HG02642 (cell line): ENCODE results near the gene TAS1R3.

Source experiments
- ATAC-seq: cut with Tn5 transposase; IDR thresholded peaks from one replicate; pipeline ENCODE4 v1.9.1; 2021; ENCODE audit warnings: mild to moderate bottlenecking; ENCODE audit not compliant: unreplicated experiment, poor library complexity

Gene TAS1R3

DNA sequence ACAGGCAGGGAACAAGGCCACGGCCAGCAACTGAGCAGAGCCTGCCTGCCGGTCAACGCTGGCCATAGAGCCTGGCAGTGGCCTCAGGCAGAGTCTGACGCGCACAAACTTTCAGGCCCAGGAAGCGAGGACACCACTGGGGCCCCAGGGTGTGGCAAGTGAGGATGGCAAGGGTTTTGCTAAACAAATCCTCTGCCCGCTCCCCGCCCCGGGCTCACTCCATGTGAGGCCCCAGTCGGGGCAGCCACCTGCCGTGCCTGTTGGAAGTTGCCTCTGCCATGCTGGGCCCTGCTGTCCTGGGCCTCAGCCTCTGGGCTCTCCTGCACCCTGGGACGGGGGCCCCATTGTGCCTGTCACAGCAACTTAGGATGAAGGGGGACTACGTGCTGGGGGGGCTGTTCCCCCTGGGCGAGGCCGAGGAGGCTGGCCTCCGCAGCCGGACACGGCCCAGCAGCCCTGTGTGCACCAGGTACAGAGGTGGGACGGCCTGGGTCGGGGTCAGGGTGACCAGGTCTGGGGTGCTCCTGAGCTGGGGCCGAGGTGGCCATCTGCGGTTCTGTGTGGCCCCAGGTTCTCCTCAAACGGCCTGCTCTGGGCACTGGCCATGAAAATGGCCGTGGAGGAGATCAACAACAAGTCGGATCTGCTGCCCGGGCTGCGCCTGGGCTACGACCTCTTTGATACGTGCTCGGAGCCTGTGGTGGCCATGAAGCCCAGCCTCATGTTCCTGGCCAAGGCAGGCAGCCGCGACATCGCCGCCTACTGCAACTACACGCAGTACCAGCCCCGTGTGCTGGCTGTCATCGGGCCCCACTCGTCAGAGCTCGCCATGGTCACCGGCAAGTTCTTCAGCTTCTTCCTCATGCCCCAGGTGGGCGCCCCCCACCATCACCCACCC, at the start of gene TAS1R3:
Gene TAS1R3 (plus strand): TSS at position 213 of the 898 bp plus-strand sequence. CDS start 66 bp downstream, at position 279.
- no peak for ATAC-seq

DNA sequence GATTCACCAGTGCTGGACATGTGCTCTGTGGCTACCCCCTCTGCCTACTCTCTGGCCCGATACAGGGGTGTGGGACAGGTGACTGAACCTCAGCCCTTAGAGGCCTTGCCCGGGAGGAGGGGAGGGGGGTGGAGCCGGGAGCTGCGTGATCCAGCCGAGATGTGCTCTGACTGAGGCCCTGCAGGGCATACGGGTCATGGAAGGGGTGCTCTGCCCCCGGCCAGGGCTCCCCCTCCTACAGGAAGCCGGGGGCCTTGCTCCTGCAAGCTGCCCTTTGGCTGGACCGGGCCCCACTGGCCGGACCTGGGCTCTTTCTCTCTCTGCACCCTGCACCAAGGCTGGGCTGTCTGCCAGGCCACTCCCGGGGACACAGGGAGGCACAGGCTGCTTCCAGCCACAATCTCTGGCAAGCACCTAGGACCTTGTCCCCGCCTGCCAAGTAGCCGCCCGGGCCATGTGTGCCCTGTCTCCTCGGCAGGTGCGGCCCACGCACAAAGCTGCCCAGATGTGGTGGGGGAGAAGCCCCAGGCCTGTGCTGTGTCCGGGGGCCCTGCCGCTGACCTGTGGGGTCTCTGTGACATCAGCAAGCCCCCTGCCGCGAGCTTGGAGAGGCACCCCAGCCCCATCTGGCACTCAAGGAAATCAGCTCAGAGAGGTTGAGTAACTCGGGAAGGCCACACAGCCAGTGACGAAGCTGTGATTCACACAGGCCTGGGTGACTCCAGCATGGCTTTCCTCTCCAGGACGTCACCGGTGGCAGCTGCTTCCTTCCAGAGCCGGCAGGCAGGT, 49.4 kb upstream of the TAS1R3 start:
- ATAC-seq, result no peak

DNA sequence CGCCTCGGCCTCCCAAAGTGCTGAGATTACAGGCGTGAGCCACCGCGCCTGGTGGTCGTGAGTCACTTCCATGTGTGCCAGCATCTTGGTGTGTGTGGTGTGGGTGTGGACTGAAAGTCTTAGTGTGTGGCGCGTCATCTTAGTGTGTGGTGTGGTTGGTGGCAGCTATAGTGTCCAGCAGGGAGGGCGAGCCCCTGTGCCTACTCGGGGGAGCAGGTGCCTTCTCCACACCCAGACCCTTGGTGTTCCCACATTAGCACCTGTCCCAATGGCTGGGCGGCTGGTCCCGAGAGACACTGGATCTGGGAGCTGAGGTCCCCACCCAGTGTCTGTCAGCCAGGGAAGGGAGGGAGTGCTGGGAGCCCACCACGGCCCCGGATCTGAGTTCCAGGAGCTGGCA, 48.1 kb upstream of the TAS1R3 start:
- no peak for ATAC-seq

DNA sequence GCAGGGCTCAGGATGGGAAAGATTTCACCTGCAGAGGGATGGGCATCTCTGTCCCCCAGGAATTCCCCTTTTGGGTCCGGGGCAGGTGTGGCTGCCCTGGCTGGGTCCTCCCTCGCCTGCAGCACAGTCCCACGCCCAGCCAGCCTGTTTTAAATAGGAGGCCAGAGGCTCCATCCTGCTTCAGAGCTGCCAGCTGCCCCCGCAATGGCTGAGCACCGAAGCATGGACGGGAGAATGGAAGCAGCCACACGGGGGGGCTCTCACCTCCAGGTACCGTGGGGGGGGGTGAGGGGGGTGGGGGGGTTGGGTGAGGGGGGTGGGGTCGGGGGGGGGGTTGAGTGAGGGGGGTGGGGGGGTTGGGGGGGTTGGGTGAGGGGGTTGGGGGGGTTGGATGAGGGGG, 47.3 kb upstream of the TAS1R3 start:
- ATAC-seq, result no peak

DNA sequence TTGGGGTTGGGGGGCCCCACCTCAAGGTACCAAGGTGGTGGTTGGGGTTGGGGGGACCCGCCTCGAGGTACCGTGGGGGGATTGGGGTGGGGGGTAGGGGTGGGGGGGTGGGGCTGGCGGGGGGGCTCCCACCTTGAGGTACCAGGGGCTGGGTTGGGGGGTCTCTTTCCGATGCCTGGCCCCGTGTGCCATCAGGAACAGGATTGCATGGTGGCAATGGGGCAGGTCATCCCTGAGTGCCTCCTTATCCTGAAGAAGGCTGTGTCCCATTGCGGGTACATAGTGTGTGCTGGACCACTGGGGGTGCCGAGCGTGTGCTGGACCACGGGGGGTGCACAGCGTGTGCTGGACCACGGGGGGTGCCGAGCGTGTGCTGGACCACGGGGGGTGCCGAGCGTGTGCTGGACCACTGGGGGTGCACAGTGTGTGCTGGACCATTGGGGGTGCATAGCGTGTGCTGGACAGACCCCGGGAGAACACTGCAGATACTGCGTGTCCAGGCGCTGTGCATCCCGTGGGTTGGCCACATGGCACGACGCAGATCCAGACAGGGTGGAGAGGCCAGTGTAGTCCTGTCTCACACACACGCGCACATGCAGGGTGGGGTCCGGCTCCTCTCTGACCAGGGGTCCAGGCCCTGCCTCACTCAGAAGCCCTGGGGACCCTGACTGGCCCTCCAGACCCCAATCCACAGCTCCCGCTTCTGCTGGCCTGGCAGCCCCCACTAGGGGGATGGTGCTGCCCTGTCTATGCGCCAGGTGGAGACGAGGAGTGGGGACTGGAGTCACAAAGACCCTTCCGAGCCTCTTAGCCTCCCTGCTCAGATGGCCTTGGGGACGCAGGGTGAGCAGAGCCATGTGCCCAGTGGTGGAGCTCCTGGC, 46.6 kb upstream of the TAS1R3 start:
- no peak for ATAC-seq

DNA sequence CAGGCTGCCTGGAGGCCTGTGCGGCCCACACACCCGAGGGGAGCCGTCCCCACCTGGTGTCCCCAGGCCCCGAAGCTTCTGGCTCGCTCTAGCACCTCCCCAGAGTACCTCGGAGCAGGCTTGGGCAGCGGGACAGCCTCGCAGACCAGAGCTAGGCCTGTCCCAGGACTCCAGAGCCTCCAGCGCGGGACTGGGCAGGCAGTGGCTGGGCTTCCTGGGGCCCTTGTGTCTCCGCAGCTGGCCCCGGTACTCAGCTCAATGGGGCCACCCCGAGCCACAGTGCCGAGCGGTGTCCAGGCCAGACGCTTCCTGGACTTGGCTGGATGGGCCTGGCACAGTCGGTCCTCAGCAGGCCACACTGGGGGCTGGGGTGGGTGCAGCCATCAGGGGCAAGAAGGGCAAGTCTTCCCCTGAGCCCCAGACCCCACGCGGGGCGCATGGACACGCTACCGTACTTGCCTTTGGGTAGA, 45.9 kb upstream of the TAS1R3 start:
- no peak for ATAC-seq

DNA sequence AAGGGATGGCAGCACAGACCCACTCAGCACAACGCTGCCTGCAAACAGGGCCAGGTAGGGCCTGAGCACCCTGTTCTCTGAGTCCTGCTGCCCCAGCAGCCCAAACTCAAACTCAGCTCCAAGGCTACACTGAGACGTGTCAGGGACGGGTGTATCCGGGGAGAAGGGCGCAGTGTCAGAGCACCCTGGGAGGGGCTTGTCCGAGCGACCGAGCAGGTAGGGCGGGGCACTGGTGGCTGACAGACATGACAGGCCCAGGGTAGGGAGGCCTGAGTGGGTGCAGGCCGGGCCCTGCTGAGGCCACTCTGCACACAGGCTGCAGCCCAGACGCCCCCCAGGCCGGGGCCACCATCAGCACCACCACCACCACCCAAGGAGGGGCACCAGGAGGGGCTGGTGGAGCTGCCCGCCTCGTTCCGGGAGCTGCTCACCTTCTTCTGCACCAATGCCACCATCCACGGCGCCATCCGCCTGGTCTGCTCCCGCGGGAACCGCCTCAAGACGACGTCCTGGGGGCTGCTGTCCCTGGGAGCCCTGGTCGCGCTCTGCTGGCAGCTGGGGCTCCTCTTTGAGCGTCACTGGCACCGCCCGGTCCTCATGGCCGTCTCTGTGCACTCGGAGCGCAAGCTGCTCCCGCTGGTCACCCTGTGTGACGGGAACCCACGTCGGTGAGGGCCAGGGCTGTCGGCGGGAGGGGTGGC, 45.3 kb upstream of the TAS1R3 start:
- no peak for ATAC-seq

DNA sequence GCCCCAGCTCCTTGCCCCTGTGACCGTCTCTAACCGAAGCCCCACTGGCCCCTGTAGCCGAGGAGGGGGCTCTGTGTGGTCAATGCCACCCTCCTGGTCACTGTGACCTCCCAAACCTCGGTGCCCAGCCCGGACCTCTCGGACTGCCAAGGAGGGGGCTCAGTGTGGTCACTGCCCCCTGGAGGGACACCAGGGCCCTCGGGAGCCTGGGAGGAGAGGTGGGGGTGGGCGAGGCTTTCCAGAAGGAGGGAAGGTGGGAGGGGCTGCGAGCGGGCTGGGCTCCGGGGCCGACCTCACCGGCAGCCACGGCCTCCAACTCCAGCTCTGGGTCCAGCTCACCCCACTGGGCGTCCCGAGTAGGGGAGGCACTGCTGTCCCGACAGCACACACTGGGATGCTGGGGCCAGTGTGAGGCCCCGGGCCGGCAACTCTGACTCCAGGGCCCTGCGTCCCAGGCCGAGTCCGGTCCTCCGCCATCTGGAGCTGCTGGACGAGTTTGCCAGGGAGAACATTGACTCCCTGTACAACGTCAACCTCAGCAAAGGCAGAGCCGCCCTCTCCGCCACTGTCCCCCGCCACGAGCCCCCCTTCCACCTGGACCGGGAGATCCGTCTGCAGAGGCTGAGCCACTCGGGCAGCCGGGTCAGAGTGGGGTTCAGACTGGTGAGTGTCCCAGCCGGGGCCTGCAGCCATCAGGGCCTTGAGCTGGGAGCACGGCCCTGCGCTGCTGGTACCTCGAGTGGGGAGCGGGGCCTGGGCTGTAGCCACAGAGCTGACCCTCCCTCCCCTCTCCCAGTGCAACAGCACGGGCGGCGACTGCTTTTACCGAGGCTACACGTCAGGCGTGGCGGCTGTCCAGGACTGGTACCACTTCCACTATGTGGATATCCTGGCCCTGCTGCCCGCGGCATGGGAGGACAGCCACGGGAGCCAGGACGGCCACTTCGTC, 44.5 kb upstream of the TAS1R3 start:
- no peak for ATAC-seq

DNA sequence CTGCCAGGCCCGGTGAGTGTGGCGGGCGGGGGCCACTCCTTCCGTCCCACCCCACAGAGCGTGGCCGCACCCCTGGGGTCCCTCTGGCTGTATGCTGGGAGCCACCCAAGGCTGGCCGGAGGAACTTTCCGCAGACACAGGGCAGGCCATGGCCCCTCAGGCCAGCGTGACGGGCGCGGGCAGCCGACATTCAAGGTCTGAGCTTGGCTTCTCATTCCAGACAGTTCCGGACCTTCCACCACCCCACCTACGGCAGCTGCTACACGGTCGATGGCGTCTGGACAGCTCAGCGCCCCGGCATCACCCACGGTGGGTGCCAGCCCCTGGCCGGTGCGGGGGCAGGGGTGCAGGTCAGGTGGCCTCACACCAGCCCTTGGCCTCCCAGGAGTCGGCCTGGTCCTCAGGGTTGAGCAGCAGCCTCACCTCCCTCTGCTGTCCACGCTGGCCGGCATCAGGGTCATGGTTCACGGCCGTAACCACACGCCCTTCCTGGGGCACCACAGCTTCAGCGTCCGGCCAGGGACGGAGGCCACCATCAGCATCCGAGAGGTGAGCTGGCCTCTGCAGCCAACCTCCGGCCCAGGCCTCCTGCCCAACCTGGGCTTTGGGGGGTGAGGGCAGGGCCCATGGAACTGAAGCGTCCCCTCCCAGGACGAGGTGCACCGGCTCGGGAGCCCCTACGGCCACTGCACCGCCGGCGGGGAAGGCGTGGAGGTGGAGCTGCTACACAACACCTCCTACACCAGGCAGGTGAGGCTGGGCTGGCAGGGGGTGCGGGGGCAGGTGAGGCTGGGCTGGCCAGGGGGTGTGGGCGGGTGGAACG, 43.6 kb upstream of the TAS1R3 start:
- no peak for ATAC-seq

DNA sequence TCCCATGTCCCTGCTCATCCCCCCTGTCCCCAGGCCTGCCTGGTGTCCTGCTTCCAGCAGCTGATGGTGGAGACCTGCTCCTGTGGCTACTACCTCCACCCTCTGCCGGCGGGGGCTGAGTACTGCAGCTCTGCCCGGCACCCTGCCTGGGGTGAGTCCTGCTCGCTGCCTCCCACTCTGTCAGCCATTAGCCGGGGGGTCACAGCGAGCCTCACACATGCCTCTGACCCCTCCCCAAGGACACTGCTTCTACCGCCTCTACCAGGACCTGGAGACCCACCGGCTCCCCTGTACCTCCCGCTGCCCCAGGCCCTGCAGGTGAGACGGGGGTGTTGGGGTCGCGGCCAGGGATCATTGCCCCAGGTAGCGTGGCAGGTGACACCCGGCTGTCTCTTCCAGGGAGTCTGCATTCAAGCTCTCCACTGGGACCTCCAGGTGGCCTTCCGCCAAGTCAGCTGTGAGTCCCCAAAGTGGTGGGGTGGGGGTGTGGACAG, 40.8 kb upstream of the TAS1R3 start:
- no peak for ATAC-seq

DNA sequence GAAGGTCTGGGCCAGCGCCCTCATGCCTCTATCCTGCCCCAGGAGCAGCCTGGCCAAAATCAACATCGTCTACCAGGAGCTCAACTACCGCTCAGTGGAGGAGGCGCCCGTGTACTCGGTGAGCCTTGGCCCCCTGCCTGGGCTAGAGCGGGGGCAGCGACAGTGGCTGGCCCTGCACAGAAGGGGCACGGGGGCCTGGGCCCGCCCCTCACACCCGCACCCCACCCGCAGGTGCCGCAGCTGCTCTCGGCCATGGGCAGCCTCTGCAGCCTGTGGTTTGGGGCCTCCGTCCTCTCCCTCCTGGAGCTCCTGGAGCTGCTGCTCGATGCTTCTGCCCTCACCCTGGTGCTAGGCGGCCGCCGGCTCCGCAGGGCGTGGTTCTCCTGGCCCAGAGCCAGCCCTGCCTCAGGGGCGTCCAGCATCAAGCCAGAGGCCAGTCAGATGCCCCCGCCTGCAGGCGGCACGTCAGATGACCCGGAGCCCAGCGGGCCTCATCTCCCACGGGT, 40.0 kb upstream of the TAS1R3 start:
- ATAC-seq, result no peak

DNA sequence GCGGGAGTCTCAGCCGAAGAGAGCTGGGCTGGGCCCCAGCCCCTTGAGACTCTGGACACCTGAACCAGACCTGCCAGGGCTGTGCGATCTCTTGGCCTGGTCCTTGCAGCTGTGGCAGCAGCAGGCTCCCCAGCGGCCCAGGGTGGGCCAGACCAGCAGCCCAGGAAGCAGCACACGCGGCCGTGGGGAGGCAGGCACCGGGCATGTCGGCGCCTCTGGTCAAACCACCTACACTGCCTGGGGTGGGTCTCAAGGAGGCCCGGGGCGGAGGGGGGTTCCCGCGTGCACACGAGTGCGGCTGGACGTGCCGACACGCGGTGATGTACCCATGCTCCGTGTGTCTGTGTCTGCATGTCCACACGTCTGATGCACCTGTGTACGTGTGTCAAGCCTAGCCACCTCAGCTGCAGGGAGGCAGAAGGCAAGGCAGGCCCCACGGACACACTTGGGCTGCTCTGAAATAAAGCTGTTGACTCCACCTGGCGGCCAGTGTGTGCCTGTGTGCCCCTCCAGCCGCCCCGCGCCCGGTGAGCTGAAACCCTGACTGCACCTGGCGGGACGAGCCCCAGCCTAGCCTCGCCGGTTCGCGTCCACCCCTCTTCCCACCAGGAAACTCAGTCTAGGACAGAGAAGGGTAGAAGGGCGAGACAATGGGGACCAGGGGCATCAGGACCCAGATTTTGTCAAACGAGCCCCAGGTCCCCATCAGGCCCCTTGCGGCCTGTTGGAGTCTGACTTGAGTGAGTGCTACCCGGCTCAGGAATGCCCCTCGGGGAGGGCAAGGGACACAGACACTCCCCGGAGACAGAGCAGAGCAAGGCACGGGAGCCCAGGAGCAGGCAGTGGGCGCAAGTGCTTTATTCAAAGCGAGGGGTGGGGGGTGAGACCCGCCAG, 39.3 kb upstream of the TAS1R3 start:
- ATAC-seq, result no peak

DNA sequence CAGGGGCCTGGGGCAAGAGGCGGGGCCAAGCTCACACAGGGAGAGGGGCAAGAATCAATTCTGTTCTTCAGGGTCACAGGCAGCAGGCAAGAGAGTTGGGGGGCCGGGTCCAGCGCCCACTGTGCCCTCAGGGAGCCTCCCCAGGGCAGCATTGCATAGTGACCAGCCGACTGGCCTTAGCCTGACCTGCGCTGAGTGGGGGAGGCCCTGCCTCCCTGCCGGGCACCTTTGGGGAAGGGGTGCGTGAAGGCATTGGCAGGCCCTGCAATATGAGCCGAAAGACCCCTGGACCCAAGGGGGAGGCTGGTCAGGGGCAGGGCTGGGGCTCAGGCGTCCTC, 38.7 kb upstream of the TAS1R3 start:
- ATAC-seq, result no peak

DNA sequence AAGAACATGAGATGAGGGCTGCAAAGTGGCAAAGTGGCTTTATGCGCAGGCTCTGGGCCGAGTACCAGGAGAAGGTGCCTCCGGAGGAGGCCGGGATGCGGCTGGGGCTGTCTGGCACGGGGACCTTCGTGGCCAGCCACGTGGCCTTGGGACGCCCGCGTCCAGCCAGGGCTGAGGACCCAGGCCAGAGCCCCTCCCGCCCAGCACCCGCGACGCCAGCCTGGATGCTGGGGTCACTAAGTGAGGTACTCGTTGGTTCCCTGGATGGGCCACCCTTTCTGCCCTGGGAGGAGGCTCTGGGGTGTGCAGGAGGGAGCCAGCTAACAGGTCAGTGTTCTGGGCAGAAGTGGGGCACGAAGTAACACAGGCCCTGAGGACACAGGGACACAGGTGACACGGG, 38.2 kb upstream of the TAS1R3 start:
- no peak for ATAC-seq

DNA sequence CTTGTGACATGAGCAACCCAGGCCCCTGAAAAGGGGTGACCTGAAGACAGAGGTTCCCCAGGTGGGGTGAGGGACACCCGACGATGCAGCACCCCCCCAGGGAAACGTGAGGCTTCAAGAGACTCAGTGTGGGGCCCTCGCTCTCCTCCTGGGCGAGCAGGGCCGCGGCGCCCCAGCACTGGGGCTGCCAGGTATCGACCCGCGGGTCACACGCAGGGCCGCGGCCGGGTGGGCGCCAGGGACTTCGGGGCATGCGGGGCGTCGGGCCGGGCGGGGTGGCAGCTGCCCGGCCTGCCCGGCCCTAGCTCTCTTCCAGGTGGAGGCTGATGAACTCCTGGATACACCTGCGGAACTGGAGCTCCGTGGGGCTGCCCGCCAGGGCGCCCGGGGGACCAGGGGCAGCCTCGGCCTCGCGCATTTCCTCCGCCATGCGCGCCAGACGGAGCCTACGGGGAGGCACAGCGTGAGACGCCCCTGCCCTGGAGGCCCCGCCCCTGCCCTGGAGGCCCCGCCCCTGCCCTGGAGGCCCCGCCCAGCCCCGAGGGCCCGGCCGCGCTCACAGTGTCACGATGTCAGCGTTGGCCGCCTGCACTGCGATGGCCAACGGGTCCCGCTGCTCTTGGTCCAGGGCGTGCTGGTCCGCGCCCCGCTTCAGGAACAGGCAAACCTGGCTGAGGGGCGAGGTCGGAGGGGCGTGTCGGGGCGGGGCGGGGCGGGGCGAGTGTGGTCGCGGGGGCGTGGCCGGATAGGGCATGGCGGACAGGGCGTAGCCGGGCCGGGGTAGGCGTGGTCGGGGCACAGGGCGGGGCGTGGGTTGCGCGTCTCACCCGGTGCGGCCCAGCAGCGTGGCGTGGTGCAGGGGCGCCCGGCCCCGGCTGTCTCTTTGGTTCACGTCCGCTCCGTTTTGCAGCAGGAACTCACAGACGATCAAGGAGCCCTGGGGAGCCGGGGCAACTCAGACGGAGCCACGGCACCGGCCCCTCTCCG, 37.5 kb upstream of the TAS1R3 start:
- no peak for ATAC-seq
